HepG2 (cell line): ENCODE measurements around the gene KCTD14. TPM values are rescaled to one million over a fixed set of nuclear protein-coding genes. Genes with fewer than 3 reads are reported as not detected.

Experiments used
- NCOA5 ChIP-seq: sonication (generic); formaldehyde crosslinking; IDR thresholded peaks from 2 replicates; pipeline ENCODE4 v1.4.0; 2020; ENCODE audit warnings: missing genetic modification reagents
- NRL ChIP-seq: sonication (generic); formaldehyde crosslinking; IDR thresholded peaks from 2 replicates; pipeline ENCODE4 v1.5.0; 2020; ENCODE audit warnings: missing genetic modification reagents, mild to moderate bottlenecking, moderate library complexity, borderline replicate concordance
- SALL2 ChIP-seq: sonication (generic); formaldehyde crosslinking; IDR thresholded peaks from 2 replicates; pipeline ENCODE4 v1.8.1; 2023; ENCODE audit warnings: mild to moderate bottlenecking, missing genetic modification reagents, inconsistent platforms
- ZBTB1 ChIP-seq: sonication (generic); formaldehyde crosslinking; IDR thresholded peaks from 2 replicates; pipeline ENCODE4 v1.4.0; 2020; ENCODE audit warnings: missing genetic modification reagents, borderline replicate concordance
- ZNF12 ChIP-seq: sonication (generic); formaldehyde crosslinking; IDR thresholded peaks from 2 replicates; pipeline ENCODE4 v1.5.0; 2020; ENCODE audit warnings: missing genetic modification reagents
- ZNF781 ChIP-seq: sonication (generic); formaldehyde crosslinking; IDR thresholded peaks from 2 replicates; pipeline ENCODE4 v1.5.1; 2020; ENCODE audit warnings: borderline replicate concordance, mild to moderate bottlenecking, missing genetic modification reagents; ENCODE audit errors: not compliant biosample characterization
- ZNF788 ChIP-seq: sonication (generic); formaldehyde crosslinking; IDR thresholded peaks from 2 replicates; pipeline ENCODE4 v1.5.0; 2020; ENCODE audit warnings: mild to moderate bottlenecking, missing genetic modification reagents, borderline replicate concordance
- ZSCAN9 ChIP-seq: IDR thresholded peaks from 2 replicates; pipeline ENCODE4 v1.6.1; 2016; ENCODE audit warnings: borderline replicate concordance
- polyA plus RNA-seq, 8 experiments: library from polyadenylated mRNA; depleted of rRNA in 3 of 8; stranded (reverse) in 7 of 8; unstranded in 1 of 8; fragments of >200 nt; fragmentation: Illumina TruSeq in 4 of 8; extraction: Trizol in 4 of 8; gene quantifications; 2 replicates each; pipeline versions ENCODE4 v1.2.1 to v1.2.3, GENCODE V29; 2011 to 2016; ENCODE audit warnings: low read depth in 4 of 8, missing spikeins in 1 of 8, mixed read lengths in 1 of 8; ENCODE audit not compliant: insufficient read depth in 1 of 8
- total RNA-seq, 5 experiments: library from RNA; depleted of rRNA; stranded (reverse); fragments of >200 nt; fragmentation: Illumina TruSeq; extraction: Trizol; gene quantifications; 2 replicates each; pipeline ENCODE4 v1.2.3, GENCODE V29; 2016; ENCODE audit warnings: low read depth in 1 of 5
- TF ChIP-seq, protein P1 (sequence below): sonication (generic); formaldehyde crosslinking; conservative IDR thresholded peaks from 2 replicates; pipeline ENCODE4 v1.4.0; 2020; ENCODE audit warnings: mild to moderate bottlenecking, missing genetic modification reagents, moderate library complexity
- TF ChIP-seq, protein P2 (sequence below): sonication (generic); formaldehyde crosslinking; IDR thresholded peaks from 2 replicates; pipeline ENCODE4 v1.4.0; 2020; ENCODE audit warnings: missing genetic modification reagents, borderline replicate concordance
- TF ChIP-seq, protein P3 (sequence below): sonication (generic); formaldehyde crosslinking; IDR thresholded peaks from 2 replicates; pipeline ENCODE4 v1.5.0; 2020; ENCODE audit warnings: missing genetic modification reagents, mild to moderate bottlenecking, borderline replicate concordance
- TF ChIP-seq, protein P4 (sequence below): sonication (generic); formaldehyde crosslinking; conservative IDR thresholded peaks from 2 replicates; pipeline ENCODE4 v1.8.0; 2022; ENCODE audit warnings: missing genetic modification reagents
- TF ChIP-seq, protein P5 (sequence below): sonication (generic); formaldehyde crosslinking; conservative IDR thresholded peaks from 2 replicates; pipeline ENCODE4 v1.4.0; 2020; ENCODE audit warnings: missing genetic modification reagents

KCTD14 gene
- total and polyA plus RNA-seq, 2 of the 13 experiments (the other 11 are each of a cell fraction or from before 2014, with no cell fraction given) = 10.3 to 15.6 TPM

DNA sequence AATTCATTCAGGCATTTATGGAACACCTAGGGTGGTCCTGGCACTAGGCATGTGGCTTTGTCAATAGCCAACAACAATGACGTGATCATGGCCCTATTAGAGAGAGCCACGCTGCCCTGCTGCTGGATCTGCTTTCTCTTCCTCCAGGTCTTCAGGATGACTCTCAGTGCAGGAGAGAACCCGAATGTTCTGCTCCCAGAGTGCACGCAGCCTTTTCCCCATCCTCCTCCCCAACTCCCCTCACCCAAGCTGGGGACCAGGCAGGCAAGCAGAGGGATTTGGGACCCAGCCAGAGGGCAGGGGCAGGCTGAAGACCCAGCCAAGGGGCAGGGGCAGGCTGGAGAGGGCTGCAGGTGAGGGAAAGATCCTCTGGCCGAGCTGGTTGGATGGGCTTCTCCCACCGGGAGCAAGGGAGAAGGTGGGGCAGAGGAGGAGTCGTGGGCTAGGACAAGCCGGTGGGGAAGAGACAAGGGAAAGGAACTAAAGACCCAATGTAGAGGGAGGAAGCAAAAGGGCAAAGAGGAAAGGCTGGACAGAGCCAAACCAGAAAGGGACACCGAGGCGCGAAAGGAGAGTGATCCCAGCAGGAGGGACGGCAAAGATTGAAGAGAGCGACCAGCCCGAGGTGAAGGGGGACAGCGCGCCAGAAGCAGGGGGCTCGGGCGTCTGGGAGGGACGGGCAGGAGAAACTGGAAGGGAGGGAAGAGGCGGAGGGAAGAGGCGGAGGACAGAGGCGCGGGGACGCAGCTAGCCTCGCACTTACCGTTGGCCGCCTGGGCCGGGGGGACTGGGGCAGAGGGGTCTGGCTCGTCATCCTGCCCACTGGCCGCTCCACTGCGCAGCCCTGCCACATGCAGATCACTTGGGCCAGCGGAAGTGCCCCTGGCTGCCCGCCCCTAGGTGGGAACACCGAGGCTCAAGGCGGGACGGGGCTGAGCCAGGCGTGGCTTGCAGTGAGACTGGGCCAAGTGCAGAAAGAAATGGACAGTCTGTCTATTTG is at the start of gene KCTD14 (continued):
- TF ChIP-seq, protein P1, sequence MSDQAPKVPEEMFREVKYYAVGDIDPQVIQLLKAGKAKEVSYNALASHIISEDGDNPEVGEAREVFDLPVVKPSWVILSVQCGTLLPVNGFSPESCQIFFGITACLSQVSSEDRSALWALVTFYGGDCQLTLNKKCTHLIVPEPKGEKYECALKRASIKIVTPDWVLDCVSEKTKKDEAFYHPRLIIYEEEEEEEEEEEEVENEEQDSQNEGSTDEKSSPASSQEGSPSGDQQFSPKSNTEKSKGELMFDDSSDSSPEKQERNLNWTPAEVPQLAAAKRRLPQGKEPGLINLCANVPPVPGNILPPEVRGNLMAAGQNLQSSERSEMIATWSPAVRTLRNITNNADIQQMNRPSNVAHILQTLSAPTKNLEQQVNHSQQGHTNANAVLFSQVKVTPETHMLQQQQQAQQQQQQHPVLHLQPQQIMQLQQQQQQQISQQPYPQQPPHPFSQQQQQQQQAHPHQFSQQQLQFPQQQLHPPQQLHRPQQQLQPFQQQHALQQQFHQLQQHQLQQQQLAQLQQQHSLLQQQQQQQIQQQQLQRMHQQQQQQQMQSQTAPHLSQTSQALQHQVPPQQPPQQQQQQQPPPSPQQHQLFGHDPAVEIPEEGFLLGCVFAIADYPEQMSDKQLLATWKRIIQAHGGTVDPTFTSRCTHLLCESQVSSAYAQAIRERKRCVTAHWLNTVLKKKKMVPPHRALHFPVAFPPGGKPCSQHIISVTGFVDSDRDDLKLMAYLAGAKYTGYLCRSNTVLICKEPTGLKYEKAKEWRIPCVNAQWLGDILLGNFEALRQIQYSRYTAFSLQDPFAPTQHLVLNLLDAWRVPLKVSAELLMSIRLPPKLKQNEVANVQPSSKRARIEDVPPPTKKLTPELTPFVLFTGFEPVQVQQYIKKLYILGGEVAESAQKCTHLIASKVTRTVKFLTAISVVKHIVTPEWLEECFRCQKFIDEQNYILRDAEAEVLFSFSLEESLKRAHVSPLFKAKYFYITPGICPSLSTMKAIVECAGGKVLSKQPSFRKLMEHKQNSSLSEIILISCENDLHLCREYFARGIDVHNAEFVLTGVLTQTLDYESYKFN (CRISPR knock-in tag) = no peak; the same call in 1 of the 2 replicates
- TF ChIP-seq NRL (CRISPR knock-in tag) (peak; percentile 69), ZSCAN9 (CRISPR knock-in tag) (peak; percentile 58; the same call in 1 of the 2 replicates), ZNF788 (peak; percentile 39; the same call in 1 of the 2 replicates), ZNF12 (CRISPR knock-in tag) (no peak), NCOA5 (CRISPR knock-in tag) (no peak), ZBTB1 (CRISPR knock-in tag) (no peak), SALL2 (CRISPR knock-in tag) (peak; percentile 48; the same call in 1 of the 2 replicates), ZNF781 (CRISPR knock-in tag) (no peak)
- TF ChIP-seq, protein P2, sequence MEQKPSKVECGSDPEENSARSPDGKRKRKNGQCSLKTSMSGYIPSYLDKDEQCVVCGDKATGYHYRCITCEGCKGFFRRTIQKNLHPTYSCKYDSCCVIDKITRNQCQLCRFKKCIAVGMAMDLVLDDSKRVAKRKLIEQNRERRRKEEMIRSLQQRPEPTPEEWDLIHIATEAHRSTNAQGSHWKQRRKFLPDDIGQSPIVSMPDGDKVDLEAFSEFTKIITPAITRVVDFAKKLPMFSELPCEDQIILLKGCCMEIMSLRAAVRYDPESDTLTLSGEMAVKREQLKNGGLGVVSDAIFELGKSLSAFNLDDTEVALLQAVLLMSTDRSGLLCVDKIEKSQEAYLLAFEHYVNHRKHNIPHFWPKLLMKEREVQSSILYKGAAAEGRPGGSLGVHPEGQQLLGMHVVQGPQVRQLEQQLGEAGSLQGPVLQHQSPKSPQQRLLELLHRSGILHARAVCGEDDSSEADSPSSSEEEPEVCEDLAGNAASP (CRISPR knock-in tag) = no peak
- TF ChIP-seq, protein P3, sequence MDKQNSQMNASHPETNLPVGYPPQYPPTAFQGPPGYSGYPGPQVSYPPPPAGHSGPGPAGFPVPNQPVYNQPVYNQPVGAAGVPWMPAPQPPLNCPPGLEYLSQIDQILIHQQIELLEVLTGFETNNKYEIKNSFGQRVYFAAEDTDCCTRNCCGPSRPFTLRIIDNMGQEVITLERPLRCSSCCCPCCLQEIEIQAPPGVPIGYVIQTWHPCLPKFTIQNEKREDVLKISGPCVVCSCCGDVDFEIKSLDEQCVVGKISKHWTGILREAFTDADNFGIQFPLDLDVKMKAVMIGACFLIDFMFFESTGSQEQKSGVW (CRISPR knock-in tag) = no peak
- TF ChIP-seq, protein P4, sequence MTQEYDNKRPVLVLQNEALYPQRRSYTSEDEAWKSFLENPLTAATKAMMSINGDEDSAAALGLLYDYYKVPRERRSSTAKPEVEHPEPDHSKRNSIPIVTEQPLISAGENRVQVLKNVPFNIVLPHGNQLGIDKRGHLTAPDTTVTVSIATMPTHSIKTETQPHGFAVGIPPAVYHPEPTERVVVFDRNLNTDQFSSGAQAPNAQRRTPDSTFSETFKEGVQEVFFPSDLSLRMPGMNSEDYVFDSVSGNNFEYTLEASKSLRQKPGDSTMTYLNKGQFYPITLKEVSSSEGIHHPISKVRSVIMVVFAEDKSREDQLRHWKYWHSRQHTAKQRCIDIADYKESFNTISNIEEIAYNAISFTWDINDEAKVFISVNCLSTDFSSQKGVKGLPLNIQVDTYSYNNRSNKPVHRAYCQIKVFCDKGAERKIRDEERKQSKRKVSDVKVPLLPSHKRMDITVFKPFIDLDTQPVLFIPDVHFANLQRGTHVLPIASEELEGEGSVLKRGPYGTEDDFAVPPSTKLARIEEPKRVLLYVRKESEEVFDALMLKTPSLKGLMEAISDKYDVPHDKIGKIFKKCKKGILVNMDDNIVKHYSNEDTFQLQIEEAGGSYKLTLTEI = no peak
- TF ChIP-seq, protein P5, sequence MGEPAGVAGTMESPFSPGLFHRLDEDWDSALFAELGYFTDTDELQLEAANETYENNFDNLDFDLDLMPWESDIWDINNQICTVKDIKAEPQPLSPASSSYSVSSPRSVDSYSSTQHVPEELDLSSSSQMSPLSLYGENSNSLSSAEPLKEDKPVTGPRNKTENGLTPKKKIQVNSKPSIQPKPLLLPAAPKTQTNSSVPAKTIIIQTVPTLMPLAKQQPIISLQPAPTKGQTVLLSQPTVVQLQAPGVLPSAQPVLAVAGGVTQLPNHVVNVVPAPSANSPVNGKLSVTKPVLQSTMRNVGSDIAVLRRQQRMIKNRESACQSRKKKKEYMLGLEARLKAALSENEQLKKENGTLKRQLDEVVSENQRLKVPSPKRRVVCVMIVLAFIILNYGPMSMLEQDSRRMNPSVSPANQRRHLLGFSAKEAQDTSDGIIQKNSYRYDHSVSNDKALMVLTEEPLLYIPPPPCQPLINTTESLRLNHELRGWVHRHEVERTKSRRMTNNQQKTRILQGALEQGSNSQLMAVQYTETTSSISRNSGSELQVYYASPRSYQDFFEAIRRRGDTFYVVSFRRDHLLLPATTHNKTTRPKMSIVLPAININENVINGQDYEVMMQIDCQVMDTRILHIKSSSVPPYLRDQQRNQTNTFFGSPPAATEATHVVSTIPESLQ (CRISPR knock-in tag) = no peak; the same call in 1 of the 2 replicates
